ENCODE measurements around the gene GNA12.

The GNA12 gene

GRCh38 chr7:2708547-2709310 is 135.4 kb downstream of the GNA12 start:
- Histone ChIP-seq H3K9me3 (ENCODE audit: control insufficient read depth, insufficient read depth, low read length) (no peaks in the 10 kb centered on the region), H3F3A (ENCODE audit: control insufficient read depth, insufficient read depth) (peaks cover 6% of the 10 kb centered on the region), H4K20me1 (ENCODE audit: control insufficient read depth, insufficient read depth, low read depth, low read length) (no peaks in the 10 kb centered on the region), H3K27ac (ENCODE audit: low read depth, low read length) (no peak overlapping the region), H3K27me3 (ENCODE audit: control insufficient read depth, low read length) (no peaks in the 10 kb centered on the region), H3K4me1 (ENCODE audit: control insufficient read depth, low read length) (peaks cover 34% of the 10 kb centered on the region), H3K9me2 (replicated peaks; ENCODE audit: control insufficient read depth, low read length) (no peaks in the 10 kb centered on the region), H3K79me2 (ENCODE audit: control insufficient read depth, low read length) (no peaks in the 10 kb centered on the region), H3K36me3 (ENCODE audit: control insufficient read depth, low read length) (no peaks in the 10 kb centered on the region), H3K4me2 (ENCODE audit: low read length) (peak overlapping the region; percentile 74), H3K4me3 (ENCODE audit: low read length) (peak overlapping the region; percentile 68)
- no peak for TF ChIP-seq EZH2phosphoT487 (IDR thresholded peaks at IDR 0.05; ENCODE audit: borderline replicate concordance, low read length)

GRCh38 chr7:2708041-2708440 is 136.1 kb downstream of the GNA12 start:
- no peak overlapping the region for H3K4me3 ChIP-seq (ENCODE audit: low read length)
- no peaks in the 10 kb centered on the region for H3K79me2 ChIP-seq (ENCODE audit: control insufficient read depth, low read length)
- H3K36me3 ChIP-seq (ENCODE audit: control insufficient read depth, low read length), result no peaks in the 10 kb centered on the region
- H3K4me1 ChIP-seq (ENCODE audit: control insufficient read depth, low read length), result peaks cover 34% of the 10 kb centered on the region
- no peaks in the 10 kb centered on the region for H3K27me3 ChIP-seq (ENCODE audit: control insufficient read depth, low read length)
- H3K9me2 ChIP-seq (replicated peaks; ENCODE audit: control insufficient read depth, low read length), result no peaks in the 10 kb centered on the region
- no peaks in the 10 kb centered on the region for H4K20me1 ChIP-seq (ENCODE audit: control insufficient read depth, insufficient read depth, low read depth, low read length)
- no peak overlapping the region for H3K27ac ChIP-seq (ENCODE audit: low read depth, low read length)
- TF ChIP-seq EZH2phosphoT487 (IDR thresholded peaks at IDR 0.05; ENCODE audit: borderline replicate concordance, low read length), result no peak
- TF ChIP-seq CTCF (IDR thresholded peaks at IDR 0.05; ENCODE audit: low read depth, low read length, poor library complexity, severe bottlenecking), result no peak
- H3K9me3 ChIP-seq (ENCODE audit: control insufficient read depth, insufficient read depth, low read length), result no peaks in the 10 kb centered on the region
- H3F3A ChIP-seq (ENCODE audit: control insufficient read depth, insufficient read depth), result peaks cover 6% of the 10 kb centered on the region
- no peak overlapping the region for H3K4me2 ChIP-seq (ENCODE audit: low read length)

- no peaks in the 10 kb centered on the region for H3K79me2 ChIP-seq (ENCODE audit: control insufficient read depth, low read length)
- H3K4me3 ChIP-seq (ENCODE audit: low read length), result no peak overlapping the region
- no peak overlapping the region for H3K27ac ChIP-seq (ENCODE audit: low read depth, low read length)
- H4K20me1 ChIP-seq (ENCODE audit: control insufficient read depth, insufficient read depth, low read depth, low read length), result no peaks in the 10 kb centered on the region
- H3F3A ChIP-seq (ENCODE audit: control insufficient read depth, insufficient read depth), result peaks cover 6% of the 10 kb centered on the region
- no peaks in the 10 kb centered on the region for H3K36me3 ChIP-seq (ENCODE audit: control insufficient read depth, low read length)
- peaks cover 34% of the 10 kb centered on the region for H3K4me1 ChIP-seq (ENCODE audit: control insufficient read depth, low read length)
- no peaks in the 10 kb centered on the region for H3K27me3 ChIP-seq (ENCODE audit: control insufficient read depth, low read length)
- no peaks in the 10 kb centered on the region for H3K9me3 ChIP-seq (ENCODE audit: control insufficient read depth, insufficient read depth, low read length)
- no peaks in the 10 kb centered on the region for H3K9me2 ChIP-seq (replicated peaks; ENCODE audit: control insufficient read depth, low read length)
- TF ChIP-seq EZH2phosphoT487 (IDR thresholded peaks at IDR 0.05; ENCODE audit: borderline replicate concordance, low read length) (no peak), CTCF (IDR thresholded peaks at IDR 0.05; ENCODE audit: low read depth, low read length, poor library complexity, severe bottlenecking) (no peak)
- H3K4me2 ChIP-seq (ENCODE audit: low read length), result no peak overlapping the region
Observed at GRCh38 chr7:2707481-2707880, 136.6 kb downstream of the GNA12 start.

- Histone ChIP-seq H3K9me2 (replicated peaks; ENCODE audit: control insufficient read depth, low read length) (no peaks in the 10 kb centered on the region), H3K36me3 (ENCODE audit: control insufficient read depth, low read length) (no peaks in the 10 kb centered on the region), H3F3A (ENCODE audit: control insufficient read depth, insufficient read depth) (peaks cover 6% of the 10 kb centered on the region), H3K27me3 (ENCODE audit: control insufficient read depth, low read length) (no peaks in the 10 kb centered on the region), H3K9me3 (ENCODE audit: control insufficient read depth, insufficient read depth, low read length) (no peaks in the 10 kb centered on the region), H3K79me2 (ENCODE audit: control insufficient read depth, low read length) (no peaks in the 10 kb centered on the region), H3K4me3 (ENCODE audit: low read length) (no peak overlapping the region), H3K4me2 (ENCODE audit: low read length) (no peak overlapping the region), H3K27ac (ENCODE audit: low read depth, low read length) (no peak overlapping the region), H4K20me1 (ENCODE audit: control insufficient read depth, insufficient read depth, low read depth, low read length) (no peaks in the 10 kb centered on the region), H3K4me1 (ENCODE audit: control insufficient read depth, low read length) (peaks cover 30% of the 10 kb centered on the region)
- no peak for TF ChIP-seq EZH2phosphoT487 (IDR thresholded peaks at IDR 0.05; ENCODE audit: borderline replicate concordance, low read length)
- no peak for TF ChIP-seq CTCF (IDR thresholded peaks at IDR 0.05; ENCODE audit: low read depth, low read length, poor library complexity, severe bottlenecking)
Observed at GRCh38 chr7:2706685-2707126, 137.4 kb downstream of the GNA12 start.
